Measurements from ENCODE around the gene MGST2. TPM values are rescaled to one million over a fixed set of nuclear protein-coding genes. Genes with fewer than 3 reads are reported as not detected.

MGST2 gene
- total and polyA plus RNA-seq, 10 of the 15 experiments (the other 5 are each of a cell fraction or from before 2014, with no cell fraction given), result 19.0 to 50.1 (median 30.6) TPM

DNA sequence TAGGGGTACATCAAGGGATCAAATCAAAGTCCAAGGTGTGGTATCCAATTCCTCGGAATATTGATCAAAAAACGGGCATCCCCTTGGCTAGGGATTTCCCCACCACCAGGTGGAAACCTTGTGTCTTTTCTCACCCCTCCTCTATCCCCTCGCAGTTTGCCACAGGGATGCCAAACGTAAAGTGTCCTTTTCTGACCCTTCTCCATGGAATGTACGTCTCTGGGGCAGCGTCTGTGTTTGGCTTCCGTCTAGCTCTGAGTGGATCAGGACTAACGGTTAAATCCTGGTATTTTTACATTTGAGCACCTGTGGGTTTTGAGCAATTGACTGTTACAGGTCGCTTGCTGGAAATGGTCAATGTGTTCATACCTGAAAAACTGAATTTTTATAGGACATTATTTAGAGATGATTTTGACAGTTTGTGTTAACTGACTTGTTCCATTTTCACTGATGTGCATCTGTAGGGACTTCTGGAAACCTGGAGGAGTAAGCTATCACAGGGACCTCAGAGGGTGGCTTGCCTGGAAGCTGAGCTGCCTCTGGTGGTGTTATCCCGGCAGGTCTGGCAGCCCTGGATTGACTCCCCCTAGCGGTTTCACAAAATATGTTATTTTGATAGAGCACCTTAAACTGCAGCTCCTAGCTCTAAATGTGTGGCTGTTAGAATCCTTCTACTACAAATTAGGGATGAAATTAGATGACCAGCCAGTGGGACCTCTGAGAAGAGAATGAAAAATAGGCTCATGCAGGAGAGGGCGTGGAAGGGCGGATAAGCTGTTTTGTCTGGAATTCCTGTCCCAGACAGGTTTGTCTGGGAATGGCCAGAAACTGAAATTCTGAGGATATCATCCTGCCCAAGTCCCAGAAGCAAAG, 8.8 kb upstream of the MGST2 start:
- no peak for DNase-seq (ENCODE audit: low read depth, low spot score)
- H2AFZ ChIP-seq (ENCODE audit: control insufficient read depth, low read depth, low read length), result no peak overlapping the region
- CTCF ChIA-PET, result interaction anchor here (0.6 to 3.5 kb wide), 29 partner anchors 9 to 953 kb away, joined by 3 to 30 read pairs (median 3); partner anchors contain the start of gene MGST2
- RAD21 ChIA-PET (ENCODE audit: unreplicated experiment), result interaction anchor here (0.6 to 1.0 kb wide), 2 partner anchors 8 to 597 kb away, joined by 3 read pairs; partner anchors contain the start of gene MGST2
- no peaks in the 10 kb centered on the region for H3K79me2 ChIP-seq (ENCODE audit: control insufficient read depth, insufficient read depth, low read length)
- BruUV-seq (replicated peaks), result no TSS peak
- no peak overlapping the region for H3K27ac ChIP-seq (ENCODE audit: control insufficient read depth, insufficient read depth)
- no peaks in the 10 kb centered on the region; the same call in 1 of the 2 replicates for H3K4me1 ChIP-seq (ENCODE audit: control insufficient read depth, insufficient read depth, low read length)
- peak; percentile 52 for FAIRE-seq
- H3K4me3 ChIP-seq, result no peak overlapping the region
- 34% methylated on average over 13 of the region's 13 CpGs for WGBS (ENCODE audit: insufficient coverage, insufficient replicate concordance, low lambda C conversion rate, missing lambda C conversion rate)
- in situ Hi-C loops (cut with MboI) (no loop called here), intact Hi-C loops (cut with micrococcal nuclease; ENCODE audit: unreplicated experiment) (loop anchor here (10.0 kb wide), 1 partner anchor 162 kb away; no protein-coding TSS in a partner anchor)
- peak; percentile 17; the same call in 1 of the 2 replicates for TF ChIP-seq RAD21 (IDR thresholded peaks at IDR 0.05; ENCODE audit: insufficient read depth, low read depth, low read length)
- TF ChIP-seq SREBF1 (IDR thresholded peaks at IDR 0.05; ENCODE audit: low read length), result no peak
- TF ChIP-seq EGR1 (IDR thresholded peaks at IDR 0.05; ENCODE audit: borderline replicate concordance in 1 of 2, low read depth in 2 of 2, low read length in 2 of 2), result no peak
- no peak for TF ChIP-seq HDAC6 (IDR thresholded peaks at IDR 0.05; ENCODE audit: unreplicated experiment)
- TF ChIP-seq, protein P1, sequence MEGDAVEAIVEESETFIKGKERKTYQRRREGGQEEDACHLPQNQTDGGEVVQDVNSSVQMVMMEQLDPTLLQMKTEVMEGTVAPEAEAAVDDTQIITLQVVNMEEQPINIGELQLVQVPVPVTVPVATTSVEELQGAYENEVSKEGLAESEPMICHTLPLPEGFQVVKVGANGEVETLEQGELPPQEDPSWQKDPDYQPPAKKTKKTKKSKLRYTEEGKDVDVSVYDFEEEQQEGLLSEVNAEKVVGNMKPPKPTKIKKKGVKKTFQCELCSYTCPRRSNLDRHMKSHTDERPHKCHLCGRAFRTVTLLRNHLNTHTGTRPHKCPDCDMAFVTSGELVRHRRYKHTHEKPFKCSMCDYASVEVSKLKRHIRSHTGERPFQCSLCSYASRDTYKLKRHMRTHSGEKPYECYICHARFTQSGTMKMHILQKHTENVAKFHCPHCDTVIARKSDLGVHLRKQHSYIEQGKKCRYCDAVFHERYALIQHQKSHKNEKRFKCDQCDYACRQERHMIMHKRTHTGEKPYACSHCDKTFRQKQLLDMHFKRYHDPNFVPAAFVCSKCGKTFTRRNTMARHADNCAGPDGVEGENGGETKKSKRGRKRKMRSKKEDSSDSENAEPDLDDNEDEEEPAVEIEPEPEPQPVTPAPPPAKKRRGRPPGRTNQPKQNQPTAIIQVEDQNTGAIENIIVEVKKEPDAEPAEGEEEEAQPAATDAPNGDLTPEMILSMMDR (IDR thresholded peaks at IDR 0.05 in 2 of 3, conservative IDR thresholded peaks at IDR 0.05 in 1 of 3; ENCODE audit: control insufficient read depth in 2 of 3, extremely low read depth in 1 of 3, insufficient read depth in 1 of 3, low read depth in 3 of 3, low read length in 3 of 3), result peak; percentile 69 to 84 (median 73)
- peak; percentile 72; the same call in 1 of the 2 replicates for TF ChIP-seq IRF4 (IDR thresholded peaks at IDR 0.05; ENCODE audit: low read depth, low read length)
- TF ChIP-seq RUNX3 (IDR thresholded peaks at IDR 0.05; ENCODE audit: low read length), result 0 out of 2 replicates have a peak, but pooled peaks have one; percentile 18
- no peaks in the 10 kb centered on the region; the same call in 1 of the 2 replicates for H4K20me1 ChIP-seq (ENCODE audit: control insufficient read depth, insufficient read depth)
- 0 out of 4 replicates have a peak, but pooled peaks cover 0 to 3% of the 10 kb centered on the region in 2 experiments for H3K27me3 ChIP-seq (replicated peaks in 1 of 2; ENCODE audit: control insufficient read depth in 2 of 2, insufficient read depth in 2 of 2, low read length in 1 of 2)
- peak; percentile 93 for ATAC-seq
- H3K9ac ChIP-seq (ENCODE audit: control insufficient read depth, insufficient read depth, low read length), result no peak overlapping the region
- POLR2A ChIA-PET, result no interaction called here
- SMC1A ChIA-PET (ENCODE audit: uncharacterized antibody, unreplicated experiment), result interaction anchor here (1.2 to 1.4 kb wide), 2 partner anchors 9 to 393 kb away, joined by 3 read pairs; partner anchors contain the start of gene MGST2
- no peak overlapping the region for H3K4me2 ChIP-seq (ENCODE audit: control insufficient read depth, insufficient read depth)
- H3K36me3 ChIP-seq (ENCODE audit: control insufficient read depth in 2 of 2, insufficient read depth in 2 of 2, low read length in 1 of 2), result no peaks in the 10 kb centered on the region
- no peaks in the 10 kb centered on the region for H3K9me3 ChIP-seq (replicated peaks; ENCODE audit: control insufficient read depth, insufficient read depth, low read length)
